Rectal smooth muscle tissue (tissue), 1 donor: ENCODE measurements around the gene ADGB.
"Not testable (repeated sequence)": the region's sequence is repeated elsewhere in the genome, so short reads cannot be mapped to it uniquely, and the experiment has no call there.

ENCODE experiments used
- H3K27ac ChIP-seq: one replicate; pipeline ENCODE4 v1.7.0; 2013; ENCODE audit warnings: low read depth, low read length, inconsistent platforms
- H3K27me3 ChIP-seq: one replicate; pipeline ENCODE4 v1.7.0; 2013; ENCODE audit warnings: low read length; ENCODE audit not compliant: control insufficient read depth, insufficient read depth
- H3K36me3 ChIP-seq: one replicate; pipeline ENCODE4 v1.7.0; 2013; ENCODE audit warnings: low read length; ENCODE audit not compliant: control insufficient read depth, insufficient read depth
- H3K4me1 ChIP-seq: one replicate; pipeline ENCODE4 v1.7.0; 2013; ENCODE audit warnings: low read length; ENCODE audit not compliant: control insufficient read depth, insufficient read depth
- H3K4me3 ChIP-seq: one replicate; pipeline ENCODE4 v1.7.0; 2013; ENCODE audit warnings: low read length
- H3K9ac ChIP-seq: one replicate; pipeline ENCODE4 v1.7.0; 2013; ENCODE audit warnings: low read length

ADGB gene

GRCh38 chr6:146813554-146813953 is 214.8 kb downstream of the ADGB start:
- H3K27ac ChIP-seq = no peak overlapping the region
- no peaks in the 10 kb centered on the region for H3K4me1 ChIP-seq

GRCh38 chr6:146814148-146814750 is 215.5 kb downstream of the ADGB start:
- H3K27me3 ChIP-seq = no peaks in the 10 kb centered on the region
- H3K36me3 ChIP-seq = no peaks in the 10 kb centered on the region
- H3K4me1 ChIP-seq = no peaks in the 10 kb centered on the region
- no peak overlapping the region for H3K27ac ChIP-seq
- no peak overlapping the region for H3K9ac ChIP-seq
- no peak overlapping the region for H3K4me3 ChIP-seq

More at GRCh38 chr6:146813554-146813953, 214.8 kb downstream of the ADGB start:
- Histone ChIP-seq H3K36me3 (no peaks in the 10 kb centered on the region), H3K27me3 (no peaks in the 10 kb centered on the region), H3K4me3 (no peak overlapping the region), H3K9ac (no peak overlapping the region)

- H3K27me3 ChIP-seq, H3K4me3 ChIP-seq, H3K4me1 ChIP-seq, H3K36me3 ChIP-seq, H3K27ac ChIP-seq, H3K9ac ChIP-seq: not testable (repeated sequence)
These were observed 217.0 kb downstream of the ADGB start for GRCh38 chr6:146815511-146816462.

GRCh38 chr6:146819596-146820320 is 221.0 kb downstream of the ADGB start:
- no peak overlapping the region for H3K4me3 ChIP-seq
- no peaks in the 10 kb centered on the region for H3K27me3 ChIP-seq
- no peaks in the 10 kb centered on the region for H3K36me3 ChIP-seq
- no peak overlapping the region for H3K27ac ChIP-seq
- H3K4me1 ChIP-seq = no peaks in the 10 kb centered on the region
- no peak overlapping the region for H3K9ac ChIP-seq

GRCh38 chr6:146827216-146827928 is 228.6 kb downstream of the ADGB start:
- no peak overlapping the region for H3K4me3 ChIP-seq
- H3K9ac ChIP-seq = no peak overlapping the region
- no peaks in the 10 kb centered on the region for H3K36me3 ChIP-seq
- no peak overlapping the region for H3K27ac ChIP-seq
- no peaks in the 10 kb centered on the region for H3K4me1 ChIP-seq
- no peaks in the 10 kb centered on the region for H3K27me3 ChIP-seq

- H3K27ac ChIP-seq = no peak overlapping the region
- no peaks in the 10 kb centered on the region for H3K27me3 ChIP-seq
- no peaks in the 10 kb centered on the region for H3K36me3 ChIP-seq
These were observed 231.2 kb downstream of the ADGB start for GRCh38 chr6:146829792-146830565.

GRCh38 chr6:146833157-146833556 is 234.4 kb downstream of the ADGB start:
- Histone ChIP-seq H3K4me3 (no peak overlapping the region), H3K27me3 (no peaks in the 10 kb centered on the region), H3K36me3 (no peaks in the 10 kb centered on the region), H3K27ac (no peak overlapping the region), H3K4me1 (no peaks in the 10 kb centered on the region), H3K9ac (no peak overlapping the region)

More at GRCh38 chr6:146829792-146830565, 231.2 kb downstream of the ADGB start:
- Histone ChIP-seq H3K4me1 (no peaks in the 10 kb centered on the region), H3K4me3 (no peak overlapping the region), H3K9ac (no peak overlapping the region)

GRCh38 chr6:146840216-146840615 is 241.4 kb downstream of the ADGB start:
- H3K4me1 ChIP-seq = no peaks in the 10 kb centered on the region
- H3K27me3 ChIP-seq = no peaks in the 10 kb centered on the region
- H3K9ac ChIP-seq = no peak overlapping the region
- H3K27ac ChIP-seq = no peak overlapping the region
- no peaks in the 10 kb centered on the region for H3K36me3 ChIP-seq
- no peak overlapping the region for H3K4me3 ChIP-seq

- Histone ChIP-seq H3K36me3 (no peaks in the 10 kb centered on the region), H3K27ac (no peak overlapping the region), H3K4me3 (no peak overlapping the region), H3K9ac (no peak overlapping the region), H3K4me1 (no peaks in the 10 kb centered on the region), H3K27me3 (no peaks in the 10 kb centered on the region)
These were observed 241.9 kb downstream of the ADGB start for GRCh38 chr6:146840641-146841040.

- no peaks in the 10 kb centered on the region for H3K4me1 ChIP-seq
- H3K36me3 ChIP-seq = no peaks in the 10 kb centered on the region
- H3K27me3 ChIP-seq = no peaks in the 10 kb centered on the region
- H3K27ac ChIP-seq = no peak overlapping the region
- H3K4me3 ChIP-seq = no peak overlapping the region
- no peak overlapping the region for H3K9ac ChIP-seq
These were observed 248.7 kb downstream of the ADGB start for GRCh38 chr6:146847426-146847825.

GRCh38 chr6:146850238-146850896 is 251.6 kb downstream of the ADGB start:
- Histone ChIP-seq H3K36me3 (no peaks in the 10 kb centered on the region), H3K27me3 (no peaks in the 10 kb centered on the region), H3K4me3 (no peak overlapping the region), H3K9ac (no peak overlapping the region), H3K4me1 (no peaks in the 10 kb centered on the region), H3K27ac (no peak overlapping the region)
